Esophagus muscularis mucosa (tissue), 3 donors: ENCODE measurements around the gene CD38.

ENCODE experiments used
- POLR2A ChIP-seq: fragments of 450-650 bp; IDR thresholded peaks from one replicate; pipeline ENCODE4 v1.6.1; 2017; ENCODE audit warnings: antibody characterized with exemption, moderate library complexity, mild to moderate bottlenecking, low read depth
- POLR2AphosphoS5 ChIP-seq, 2 donors: sonication (generic); formaldehyde crosslinking; IDR thresholded peaks; one replicate each; pipeline ENCODE4 v1.6.1; 2017; ENCODE audit warnings: antibody characterized with exemption in 2 of 2
- TF ChIP-seq, protein P1 (sequence below), 3 experiments: fragments of 200-600 bp in 2 of 3; fragments of 450-650 bp in 1 of 3; sonication (generic) in 2 of 3; IDR thresholded peaks; one replicate each; pipeline ENCODE4 v1.5.1; 2017 to 2019; ENCODE audit warnings: antibody characterized with exemption in 3 of 3, mild to moderate bottlenecking in 2 of 3, moderate library complexity in 1 of 3

DNA sequence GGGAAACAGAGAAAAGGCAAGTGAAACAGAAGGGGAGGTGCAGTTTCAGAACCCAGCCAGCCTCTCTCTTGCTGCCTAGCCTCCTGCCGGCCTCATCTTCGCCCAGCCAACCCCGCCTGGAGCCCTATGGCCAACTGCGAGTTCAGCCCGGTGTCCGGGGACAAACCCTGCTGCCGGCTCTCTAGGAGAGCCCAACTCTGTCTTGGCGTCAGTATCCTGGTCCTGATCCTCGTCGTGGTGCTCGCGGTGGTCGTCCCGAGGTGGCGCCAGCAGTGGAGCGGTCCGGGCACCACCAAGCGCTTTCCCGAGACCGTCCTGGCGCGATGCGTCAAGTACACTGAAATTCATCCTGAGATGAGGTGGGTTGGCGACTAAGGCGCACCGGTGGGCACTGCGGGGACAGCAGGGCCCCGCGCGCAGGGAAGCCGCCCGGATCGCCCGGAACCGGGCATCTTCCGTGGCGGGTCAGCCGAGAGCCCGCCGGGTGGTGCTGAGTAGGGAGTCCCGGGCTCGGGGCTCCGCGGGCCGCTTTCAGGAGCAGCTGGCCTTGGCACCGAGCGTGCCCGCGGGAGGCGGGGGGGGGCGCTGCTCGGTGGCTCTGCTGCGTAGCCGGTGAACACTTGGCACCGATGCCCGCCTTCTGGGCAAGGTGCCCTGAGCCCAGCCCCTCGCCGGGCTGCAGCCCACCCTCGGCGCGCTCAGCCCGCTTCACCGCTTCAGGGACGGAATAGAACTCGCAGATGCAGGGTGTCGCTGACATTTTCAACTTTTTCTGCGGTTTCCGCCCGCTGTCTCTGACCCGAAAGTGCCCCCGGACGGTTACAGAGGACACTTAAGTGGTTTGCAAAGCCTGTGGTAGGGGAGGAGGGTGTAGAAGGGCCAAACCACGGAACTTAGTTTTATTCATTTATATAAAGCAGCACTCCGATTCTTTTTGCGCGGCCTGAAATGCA is at the start of gene CD38:
- no peak for TF ChIP-seq POLR2A
- TF ChIP-seq, protein P1, sequence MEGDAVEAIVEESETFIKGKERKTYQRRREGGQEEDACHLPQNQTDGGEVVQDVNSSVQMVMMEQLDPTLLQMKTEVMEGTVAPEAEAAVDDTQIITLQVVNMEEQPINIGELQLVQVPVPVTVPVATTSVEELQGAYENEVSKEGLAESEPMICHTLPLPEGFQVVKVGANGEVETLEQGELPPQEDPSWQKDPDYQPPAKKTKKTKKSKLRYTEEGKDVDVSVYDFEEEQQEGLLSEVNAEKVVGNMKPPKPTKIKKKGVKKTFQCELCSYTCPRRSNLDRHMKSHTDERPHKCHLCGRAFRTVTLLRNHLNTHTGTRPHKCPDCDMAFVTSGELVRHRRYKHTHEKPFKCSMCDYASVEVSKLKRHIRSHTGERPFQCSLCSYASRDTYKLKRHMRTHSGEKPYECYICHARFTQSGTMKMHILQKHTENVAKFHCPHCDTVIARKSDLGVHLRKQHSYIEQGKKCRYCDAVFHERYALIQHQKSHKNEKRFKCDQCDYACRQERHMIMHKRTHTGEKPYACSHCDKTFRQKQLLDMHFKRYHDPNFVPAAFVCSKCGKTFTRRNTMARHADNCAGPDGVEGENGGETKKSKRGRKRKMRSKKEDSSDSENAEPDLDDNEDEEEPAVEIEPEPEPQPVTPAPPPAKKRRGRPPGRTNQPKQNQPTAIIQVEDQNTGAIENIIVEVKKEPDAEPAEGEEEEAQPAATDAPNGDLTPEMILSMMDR (IDR thresholded peaks at IDR 0.05), result no peak
- no peak for TF ChIP-seq POLR2AphosphoS5 (IDR thresholded peaks at IDR 0.05)
